Mammary epithelial cell (primary cell): ENCODE results near the gene MAP2K7.

ENCODE experiments used
- CTCF ChIP-seq, 2 donors: IDR thresholded peaks in 1 of 2; conservative IDR thresholded peaks in 1 of 2; 2 replicates each; pipeline ENCODE4 v1.5.1; 2011 to 2012; ENCODE audit warnings: inconsistent platforms in 2 of 2, low read length in 2 of 2, mild to moderate bottlenecking in 2 of 2, control low read depth in 1 of 2, low read depth in 1 of 2; ENCODE audit not compliant: insufficient read depth in 1 of 2; ENCODE audit errors: extremely low read depth in 1 of 2
- EZH2 ChIP-seq: IDR thresholded peaks from 2 replicates; pipeline ENCODE4 v1.6.1; 2012; ENCODE audit warnings: low read length, inconsistent platforms, borderline replicate concordance

GRCh38 chr19:7873304-7874075 lies 30.2 kb upstream of the MAP2K7 start:
- TF ChIP-seq CTCF (conservative IDR thresholded peaks at IDR 0.05 in 1 of 2, IDR thresholded peaks at IDR 0.05 in 1 of 2; ENCODE audit: extremely low read depth in 1 of 2, insufficient read depth in 1 of 2, low read depth in 1 of 2, low read length in 2 of 2), result no peak
- TF ChIP-seq EZH2, result no peak
